Endothelial cell of umbilical vein (primary cell): ENCODE measurements around the gene CSGALNACT2.

Experiments used
- CTCF ChIP-seq, 2 donors: IDR thresholded peaks; 1 replicate in 1 of 2; 2 replicates in 1 of 2; pipeline ENCODE4 v1.5.1; 2011; ENCODE audit warnings: low read length in 2 of 2, mild to moderate bottlenecking in 2 of 2, moderate library complexity in 2 of 2, control low read depth in 1 of 2, inconsistent platforms in 1 of 2, low read depth in 1 of 2; ENCODE audit not compliant: insufficient read depth in 1 of 2; ENCODE audit errors: extremely low read depth in 1 of 2
- EZH2 ChIP-seq: IDR thresholded peaks from 2 replicates; pipeline ENCODE4 v1.6.1; 2012; ENCODE audit warnings: borderline replicate concordance, low read depth, mild to moderate bottlenecking, moderate library complexity, low read length, inconsistent platforms; ENCODE audit not compliant: severe bottlenecking
- FOS ChIP-seq: IDR thresholded peaks from 2 replicates; pipeline ENCODE4 v1.6.1; 2011; ENCODE audit warnings: mild to moderate bottlenecking, low read length, moderate library complexity, borderline replicate concordance; ENCODE audit not compliant: insufficient read depth
- GATA2 ChIP-seq: IDR thresholded peaks from 2 replicates; pipeline ENCODE4 v1.7.0; 2011; ENCODE audit warnings: low read depth, mild to moderate bottlenecking, moderate library complexity, mixed read lengths, low read length; ENCODE audit not compliant: insufficient read length, insufficient read depth
- JUN ChIP-seq: IDR thresholded peaks from 2 replicates; pipeline ENCODE4 v1.6.1; 2011; ENCODE audit warnings: borderline replicate concordance, low read depth; ENCODE audit not compliant: insufficient read length, insufficient read depth
- MAX ChIP-seq: IDR thresholded peaks from 2 replicates; pipeline ENCODE4 v1.6.1; 2011; ENCODE audit not compliant: insufficient read depth, insufficient read length
- MYC ChIP-seq: IDR thresholded peaks from one replicate; pipeline ENCODE4 v1.6.1; 2011; ENCODE audit warnings: mild to moderate bottlenecking, low read depth, low read length
- POLR2A ChIP-seq: IDR thresholded peaks from 2 replicates; pipeline ENCODE4 v1.6.1; 2012; ENCODE audit warnings: low read depth, mild to moderate bottlenecking, control low read depth, low read length
- POLR2AphosphoS5 ChIP-seq: IDR thresholded peaks from 2 replicates; pipeline ENCODE4 v1.6.1; 2012; ENCODE audit warnings: low read depth, mild to moderate bottlenecking, control low read depth, low read length, moderate library complexity; ENCODE audit not compliant: insufficient read depth

GRCh38 chr10:43199684-43200537 is 61.7 kb downstream of the CSGALNACT2 start:
- TF ChIP-seq CTCF (IDR thresholded peaks at IDR 0.05; ENCODE audit: extremely low read depth in 1 of 2, insufficient read depth in 1 of 2, low read depth in 1 of 2, low read length in 2 of 2) (no peak), EZH2 (no peak), JUN (no peak), POLR2A (no peak), POLR2AphosphoS5 (no peak), FOS (no peak), MAX (no peak), MYC (no peak), GATA2 (no peak)
